PC-3 (cell line): ENCODE results near the gene TPGS2. TPM values are rescaled to one million over a fixed set of nuclear protein-coding genes. Genes with fewer than 3 reads are reported as not detected.
"Not testable (repeated sequence)": the region's sequence is repeated elsewhere in the genome, so short reads cannot be mapped to it uniquely, and the experiment has no call there.

ENCODE experiments used
- ATAC-seq: fragments of 200-7000 bp; cut with Tn5 transposase; 2 replicates; pipeline ENCODE4 v1.9.1; 2020; ENCODE audit warnings: mild to moderate bottlenecking, moderate library complexity
- BruUV-seq: library from RNA; stranded (reverse); fragments of 400-500 nt; replicated peaks from 2 replicates; lab custom pipeline; 2021; lab: Mats Ljungman, UMichigan
- CTCF ChIA-PET: fragments of 300-600 bp; sonication (Branson Sonifier 250); formaldehyde crosslinking; loops from one replicate; lab custom pipeline; 2022; ENCODE audit warnings: antibody characterized with exemption; lab: Charles Lee
- POLR2A ChIA-PET: fragments of 300-600 bp; sonication (Branson Sonifier 250); formaldehyde crosslinking; loops from one replicate; lab custom pipeline; 2022; ENCODE audit warnings: antibody characterized with exemption; ENCODE audit not compliant: unreplicated experiment; lab: Charles Lee
- DNase-seq: peaks from one replicate; pipeline ENCODE4 v3.0.0-alpha.2; 2015
- H2AFZ ChIP-seq: fragments of 300-600 bp; sonication (generic); 2 replicates; pipeline ENCODE4 v1.6.0; 2016; ENCODE audit warnings: antibody characterized with exemption, low read length
- H3F3A ChIP-seq: fragments of 300-600 bp; sonication (generic); one replicate; pipeline ENCODE4 v1.6.0; 2017; ENCODE audit warnings: antibody characterized with exemption, low read length, control low read depth, mild to moderate bottlenecking; ENCODE audit not compliant: unreplicated experiment
- H3K27ac ChIP-seq: fragments of 300-600 bp; sonication (generic); 2 replicates; pipeline ENCODE4 v1.5.1; 2016; ENCODE audit warnings: mild to moderate bottlenecking, low read length
- H3K27me3 ChIP-seq: fragments of 300-600 bp; sonication (generic); 2 replicates; pipeline ENCODE4 v1.6.1; 2016; ENCODE audit warnings: low read length, mixed read lengths
- H3K36me3 ChIP-seq: fragments of 300-600 bp; sonication (generic); 2 replicates; pipeline ENCODE4 v1.6.1; 2016; ENCODE audit warnings: low read depth, mixed run types, low read length, mixed read lengths
- H3K4me1 ChIP-seq: fragments of 300-600 bp; sonication (generic); 2 replicates; pipeline ENCODE4 v1.5.1; 2016; ENCODE audit warnings: low read length; ENCODE audit not compliant: insufficient read depth
- H3K4me2 ChIP-seq: fragments of 300-600 bp; sonication (generic); 2 replicates; pipeline ENCODE4 v1.6.0; 2016; ENCODE audit warnings: low read length
- H3K4me3 ChIP-seq: fragments of 300-600 bp; sonication (generic); 2 replicates; pipeline ENCODE4 v1.5.1; 2016; ENCODE audit warnings: mild to moderate bottlenecking, low read length, mixed read lengths
- H3K79me2 ChIP-seq: fragments of 300-600 bp; sonication (generic); 2 replicates; pipeline ENCODE4 v1.6.1; 2017; ENCODE audit warnings: low read length, mixed read lengths
- H3K9ac ChIP-seq: fragments of 300-600 bp; sonication (generic); 2 replicates; pipeline ENCODE4 v1.6.0; 2016; ENCODE audit warnings: mild to moderate bottlenecking, low read length
- H3K9me2 ChIP-seq: fragments of 300-600 bp; sonication (generic); replicated peaks from 2 replicates; pipeline ENCODE4 v1.6.1; 2016; ENCODE audit warnings: mixed run types, low read length, mixed read lengths
- H3K9me3 ChIP-seq: fragments of 300-600 bp; sonication (generic); 2 replicates; pipeline ENCODE4 v1.6.1; 2016; ENCODE audit warnings: low read length, mixed read lengths
- H4K20me1 ChIP-seq: fragments of 300-600 bp; sonication (generic); 2 replicates; pipeline ENCODE4 v1.6.1; 2016; ENCODE audit warnings: low read length, mixed read lengths
- EZH2 ChIP-seq: fragments of 300-600 bp; sonication (generic); IDR thresholded peaks from one replicate; pipeline ENCODE4 v1.6.1; 2017; ENCODE audit warnings: antibody characterized with exemption, mild to moderate bottlenecking, low read length; ENCODE audit not compliant: unreplicated experiment
- EZH2phosphoT487 ChIP-seq: fragments of 300-600 bp; sonication (generic); IDR thresholded peaks from 2 replicates; pipeline ENCODE4 v1.6.1; 2018; ENCODE audit warnings: mild to moderate bottlenecking, antibody characterized with exemption, low read length, borderline replicate concordance
- intact Hi-C: fragments of 100-400 bp; cut with micrococcal nuclease; formaldehyde crosslinking; loops from 2 replicates; pipeline ENCODE4 v1.9.0; 2023
- total RNA-seq: library from RNA; depleted of rRNA; stranded (reverse); fragments of >200 nt; gene quantifications from 2 replicates; pipeline ENCODE4 v1.2.3, GENCODE V29; 2014
- TF ChIP-seq, protein P1 (sequence below): fragments of 300-600 bp; sonication (generic); conservative IDR thresholded peaks from 2 replicates; pipeline ENCODE4 v1.5.1; 2017; ENCODE audit warnings: antibody characterized with exemption, low read depth, mild to moderate bottlenecking, low read length

Gene TPGS2
- total RNA-seq, 1 experiment from 2014 or later, result 44.9 TPM

DNA sequence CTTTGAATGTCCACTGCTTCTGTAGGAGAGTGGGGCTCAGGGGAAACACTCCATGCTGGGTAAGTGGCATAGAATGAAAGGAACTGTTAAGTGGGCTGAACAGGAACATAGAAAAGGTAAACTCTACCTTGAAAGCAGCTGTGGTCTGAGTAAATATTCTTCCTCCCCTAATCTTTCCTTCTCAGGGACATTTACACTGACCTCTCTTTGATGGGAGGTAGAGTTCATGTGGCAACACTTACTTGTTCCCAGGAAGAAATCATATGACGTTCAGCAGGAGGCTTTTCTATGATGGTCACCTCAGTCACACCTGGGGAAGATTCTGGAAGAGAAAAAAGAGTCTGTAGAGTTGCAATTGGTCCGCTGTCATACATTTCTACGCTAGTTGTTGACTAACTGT is 10.2 kb downstream of the TPGS2 start:
- no peaks in the 10 kb centered on the region for H3K9me3 ChIP-seq
- BruUV-seq, result no TSS peak
- CTCF ChIA-PET, result no interaction called here
- no peaks in the 10 kb centered on the region for H3K4me1 ChIP-seq
- POLR2A ChIA-PET, result no interaction called here
- H2AFZ ChIP-seq, result no peak overlapping the region
- H3K79me2 ChIP-seq, result no peaks in the 10 kb centered on the region
- no peak for DNase-seq
- no peaks in the 10 kb centered on the region for H3F3A ChIP-seq
- H3K27ac ChIP-seq, result no peak overlapping the region
- H3K4me3 ChIP-seq, result no peak overlapping the region
- no peaks in the 10 kb centered on the region for H3K9me2 ChIP-seq
- H3K27me3 ChIP-seq, result no peaks in the 10 kb centered on the region
- no peaks in the 10 kb centered on the region for H4K20me1 ChIP-seq
- TF ChIP-seq EZH2 (no peak), EZH2phosphoT487 (no peak)
- TF ChIP-seq, protein P1, sequence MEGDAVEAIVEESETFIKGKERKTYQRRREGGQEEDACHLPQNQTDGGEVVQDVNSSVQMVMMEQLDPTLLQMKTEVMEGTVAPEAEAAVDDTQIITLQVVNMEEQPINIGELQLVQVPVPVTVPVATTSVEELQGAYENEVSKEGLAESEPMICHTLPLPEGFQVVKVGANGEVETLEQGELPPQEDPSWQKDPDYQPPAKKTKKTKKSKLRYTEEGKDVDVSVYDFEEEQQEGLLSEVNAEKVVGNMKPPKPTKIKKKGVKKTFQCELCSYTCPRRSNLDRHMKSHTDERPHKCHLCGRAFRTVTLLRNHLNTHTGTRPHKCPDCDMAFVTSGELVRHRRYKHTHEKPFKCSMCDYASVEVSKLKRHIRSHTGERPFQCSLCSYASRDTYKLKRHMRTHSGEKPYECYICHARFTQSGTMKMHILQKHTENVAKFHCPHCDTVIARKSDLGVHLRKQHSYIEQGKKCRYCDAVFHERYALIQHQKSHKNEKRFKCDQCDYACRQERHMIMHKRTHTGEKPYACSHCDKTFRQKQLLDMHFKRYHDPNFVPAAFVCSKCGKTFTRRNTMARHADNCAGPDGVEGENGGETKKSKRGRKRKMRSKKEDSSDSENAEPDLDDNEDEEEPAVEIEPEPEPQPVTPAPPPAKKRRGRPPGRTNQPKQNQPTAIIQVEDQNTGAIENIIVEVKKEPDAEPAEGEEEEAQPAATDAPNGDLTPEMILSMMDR, result no peak
- no peak for ATAC-seq
- intact Hi-C loops, result no loop called here
- no peaks in the 10 kb centered on the region for H3K36me3 ChIP-seq
- no peak overlapping the region for H3K4me2 ChIP-seq
- H3K9ac ChIP-seq, result no peak overlapping the region

DNA sequence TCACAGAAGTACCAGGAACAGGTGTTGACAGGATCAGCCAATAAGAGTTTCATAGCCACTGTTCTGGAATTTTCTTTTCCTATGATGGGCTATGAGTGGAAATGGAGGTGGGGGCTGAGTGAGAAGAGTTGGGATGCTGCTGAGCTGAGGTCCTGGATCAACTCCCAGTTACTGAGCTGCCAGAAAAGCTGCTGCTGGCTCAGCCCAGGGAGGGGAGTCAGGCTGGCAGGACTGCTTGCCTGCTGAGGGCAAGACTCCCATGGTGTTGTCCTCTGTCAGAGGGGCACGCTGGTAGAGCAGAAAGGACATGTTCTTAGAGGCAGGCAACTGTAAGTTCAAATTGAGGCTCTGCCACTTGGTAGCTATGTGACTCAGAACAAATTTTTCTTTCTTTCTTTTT is 11.8 kb downstream of the TPGS2 start:
- no peaks in the 10 kb centered on the region for H3F3A ChIP-seq
- H3K4me3 ChIP-seq, result no peak overlapping the region
- H3K9ac ChIP-seq, result no peak overlapping the region
- H3K9me2 ChIP-seq, result no peaks in the 10 kb centered on the region
- POLR2A ChIA-PET, result no interaction called here
- H3K79me2 ChIP-seq, result no peaks in the 10 kb centered on the region
- no peaks in the 10 kb centered on the region for H4K20me1 ChIP-seq
- CTCF ChIA-PET, result no interaction called here
- DNase-seq, result no peak
- no TSS peak for BruUV-seq
- H2AFZ ChIP-seq, result no peak overlapping the region
- no peaks in the 10 kb centered on the region for H3K36me3 ChIP-seq
- no peaks in the 10 kb centered on the region for H3K4me1 ChIP-seq
- no peaks in the 10 kb centered on the region for H3K9me3 ChIP-seq
- intact Hi-C loops, result no loop called here
- no peaks in the 10 kb centered on the region for H3K27me3 ChIP-seq
- H3K27ac ChIP-seq, result no peak overlapping the region
- ATAC-seq, result no peak
- no peak overlapping the region for H3K4me2 ChIP-seq
- TF ChIP-seq EZH2phosphoT487, result no peak
- TF ChIP-seq, protein P1, result no peak
- no peak for TF ChIP-seq EZH2

DNA sequence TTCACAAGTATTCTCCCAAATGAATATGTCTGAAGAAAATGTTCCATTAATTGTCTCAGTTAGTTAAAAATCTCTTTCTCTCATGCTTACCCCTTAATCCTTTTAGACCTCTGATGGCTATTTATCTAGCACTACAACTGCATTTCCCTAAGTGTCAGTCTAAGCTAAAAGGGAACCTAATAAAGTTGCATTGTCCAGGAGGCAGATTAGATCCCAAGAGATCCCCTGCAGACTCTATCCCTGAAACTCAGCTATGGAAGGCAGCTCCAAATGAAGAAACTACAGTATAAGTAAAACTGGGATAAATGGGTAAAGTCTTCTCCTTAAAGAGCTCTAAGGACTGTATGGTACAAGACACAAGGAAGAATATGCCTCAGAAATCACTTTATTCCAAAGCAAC is 12.7 kb downstream of the TPGS2 start:
- BruUV-seq, H4K20me1 ChIP-seq, H3K9me3 ChIP-seq, H3F3A ChIP-seq, intact Hi-C loops, H3K36me3 ChIP-seq, H3K9me2 ChIP-seq, H3K4me2 ChIP-seq, H3K27ac ChIP-seq, H3K4me1 ChIP-seq, ATAC-seq, H2AFZ ChIP-seq, H3K9ac ChIP-seq, H3K27me3 ChIP-seq, CTCF ChIA-PET, DNase-seq, POLR2A ChIA-PET, H3K79me2 ChIP-seq, H3K4me3 ChIP-seq: not testable (repeated sequence)
